ENCODE measurements around the gene SEC31A. TPM values are rescaled to one million over a fixed set of nuclear protein-coding genes. Genes with fewer than 3 reads are reported as not detected.

The SEC31A gene
- total and polyA plus RNA-seq, 7 experiments from 2014 or later, result 130 to 168 (median 147) TPM

DNA sequence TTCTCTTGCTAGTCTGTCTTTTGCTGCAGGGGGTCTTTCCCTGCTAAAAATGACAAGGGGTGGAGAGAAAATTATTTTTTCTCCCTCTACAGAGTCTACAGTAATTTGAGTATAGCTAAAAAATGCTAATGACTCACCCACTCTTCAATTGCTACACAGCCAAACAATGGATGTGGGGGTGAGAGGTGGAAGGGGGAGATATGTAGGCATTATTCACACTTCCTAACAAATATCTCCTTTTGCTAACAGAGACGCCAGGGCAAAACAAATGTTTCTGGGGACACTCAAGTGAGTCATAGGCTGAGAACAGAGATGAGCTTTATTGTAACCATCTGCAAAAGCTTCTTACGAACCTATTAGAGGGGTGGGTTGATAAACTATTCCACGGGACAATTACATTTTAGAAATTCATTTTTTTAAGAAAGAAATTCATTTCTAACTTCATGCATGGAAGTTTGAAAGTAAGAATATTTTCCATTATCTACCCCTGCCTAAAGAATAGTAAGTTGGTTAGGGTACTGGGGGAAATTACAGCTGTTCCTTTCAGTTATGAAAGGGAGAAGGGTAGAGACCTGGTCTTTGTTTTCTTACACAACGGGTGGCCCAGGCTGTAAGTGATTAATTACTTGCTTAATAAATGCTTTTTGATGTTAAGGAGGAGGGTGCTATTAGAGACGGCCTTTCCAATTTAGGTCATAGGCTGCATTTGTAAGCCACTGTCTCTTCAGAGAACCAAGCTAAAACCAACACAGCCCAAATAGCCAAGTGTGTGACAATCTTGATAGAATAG lies 105.1 kb downstream of the SEC31A start:
- no peaks in the 10 kb centered on the region for H3K9me3 ChIP-seq (ENCODE audit: control insufficient read depth in 2 of 3, low read length in 3 of 3)
- Mint-ChIP-seq H3K9me3 (no peaks in the 10 kb centered on the region), H3K4me1 (no peaks in the 10 kb centered on the region), H3K27ac (no peak overlapping the region), H3K4me3 (no peak overlapping the region), H3K36me3 (no peaks in the 10 kb centered on the region), H3K27me3 (peaks cover 0 to 25% (median 11%) of the 10 kb centered on the region in 5 donors)
- H3K27ac ChIP-seq (ENCODE audit: low read depth, low read length), result no peak overlapping the region
- no peak overlapping the region for H3K4me3 ChIP-seq (ENCODE audit: low read length)
- ChIA-PET CTCF (no interaction called here), POLR2A (no interaction called here)
- no peaks in the 10 kb centered on the region for H3K27me3 ChIP-seq (ENCODE audit: control insufficient read depth in 2 of 2, insufficient read depth in 2 of 2, low read length in 2 of 2)
- ATAC-seq (no peak), DNase-seq (no peak)
- no peaks in the 10 kb centered on the region for H3K36me3 ChIP-seq (ENCODE audit: control insufficient read depth in 2 of 3, insufficient read depth in 3 of 3, low read length in 3 of 3)
- intact Hi-C loops (cut with micrococcal nuclease), result no loop called here
- H3K4me1 ChIP-seq (ENCODE audit: control insufficient read depth in 2 of 2, insufficient read depth in 2 of 2, low read length in 2 of 2), result no peaks in the 10 kb centered on the region

DNA sequence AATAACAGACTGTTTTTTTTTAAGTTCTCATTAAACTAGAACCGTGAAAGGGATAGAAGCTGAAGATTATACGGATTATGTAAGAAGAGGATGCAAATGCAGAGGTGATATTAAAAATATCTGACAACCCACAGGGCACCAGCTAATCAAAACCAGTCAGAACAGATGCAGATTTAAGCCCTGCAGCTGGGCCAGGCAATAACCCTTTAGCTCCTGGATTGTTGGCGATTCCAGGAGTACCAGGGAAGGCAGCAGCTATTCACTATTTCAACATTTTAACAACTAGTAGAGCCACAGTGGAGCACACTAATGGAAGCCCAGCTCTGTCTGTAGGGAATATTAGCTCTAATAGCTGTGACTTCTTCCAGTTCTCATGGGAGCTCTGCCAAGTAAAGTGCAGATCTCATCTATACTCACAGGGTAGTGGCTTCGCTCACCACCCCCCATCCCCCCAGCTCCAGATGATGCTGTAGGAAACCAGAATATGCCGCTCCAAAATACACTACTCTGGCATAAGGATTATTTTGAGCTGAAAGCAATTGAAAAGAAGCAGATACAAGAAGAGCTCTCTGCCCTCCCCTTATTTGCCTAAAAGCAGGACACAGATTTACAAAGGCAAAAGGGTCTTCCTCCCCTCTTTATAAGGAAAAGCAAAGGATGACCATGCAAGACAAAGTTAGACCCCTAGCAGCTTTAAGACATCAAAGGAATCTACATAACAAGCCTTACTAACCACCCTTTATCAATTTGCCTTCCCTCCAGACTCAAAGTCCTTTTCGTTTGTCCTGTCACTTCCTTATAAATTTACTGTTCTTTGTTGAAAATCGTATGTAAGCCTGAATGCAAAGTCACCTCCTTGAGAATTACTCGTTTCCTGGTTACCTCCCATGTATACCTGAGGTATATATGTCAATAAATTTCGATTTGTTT lies 106.0 kb downstream of the SEC31A start:
- H3K36me3 ChIP-seq (ENCODE audit: control insufficient read depth in 2 of 3, insufficient read depth in 3 of 3, low read length in 3 of 3), result no peaks in the 10 kb centered on the region
- no peak overlapping the region for H3K27ac Mint-ChIP-seq
- CTCF ChIA-PET, result no interaction called here
- no peaks in the 10 kb centered on the region for H3K9me3 ChIP-seq (ENCODE audit: control insufficient read depth in 2 of 3, low read length in 3 of 3)
- no peak overlapping the region for H3K27ac ChIP-seq (ENCODE audit: low read depth, low read length)
- peaks cover 0 to 25% (median 11%) of the 10 kb centered on the region in 5 donors for H3K27me3 Mint-ChIP-seq
- H3K4me1 ChIP-seq (ENCODE audit: control insufficient read depth in 2 of 2, insufficient read depth in 2 of 2, low read length in 2 of 2), result no peaks in the 10 kb centered on the region
- POLR2A ChIA-PET, result no interaction called here
- H3K4me3 Mint-ChIP-seq, result no peak overlapping the region
- intact Hi-C loops (cut with micrococcal nuclease), result no loop called here
- H3K9me3 Mint-ChIP-seq, result no peaks in the 10 kb centered on the region
- DNase-seq (no peak), ATAC-seq (no peak)
- no peak overlapping the region for H3K4me3 ChIP-seq (ENCODE audit: low read length)
- H3K36me3 Mint-ChIP-seq, result no peaks in the 10 kb centered on the region
- H3K27me3 ChIP-seq (ENCODE audit: control insufficient read depth in 2 of 2, insufficient read depth in 2 of 2, low read length in 2 of 2), result no peaks in the 10 kb centered on the region
- H3K4me1 Mint-ChIP-seq, result no peaks in the 10 kb centered on the region

DNA sequence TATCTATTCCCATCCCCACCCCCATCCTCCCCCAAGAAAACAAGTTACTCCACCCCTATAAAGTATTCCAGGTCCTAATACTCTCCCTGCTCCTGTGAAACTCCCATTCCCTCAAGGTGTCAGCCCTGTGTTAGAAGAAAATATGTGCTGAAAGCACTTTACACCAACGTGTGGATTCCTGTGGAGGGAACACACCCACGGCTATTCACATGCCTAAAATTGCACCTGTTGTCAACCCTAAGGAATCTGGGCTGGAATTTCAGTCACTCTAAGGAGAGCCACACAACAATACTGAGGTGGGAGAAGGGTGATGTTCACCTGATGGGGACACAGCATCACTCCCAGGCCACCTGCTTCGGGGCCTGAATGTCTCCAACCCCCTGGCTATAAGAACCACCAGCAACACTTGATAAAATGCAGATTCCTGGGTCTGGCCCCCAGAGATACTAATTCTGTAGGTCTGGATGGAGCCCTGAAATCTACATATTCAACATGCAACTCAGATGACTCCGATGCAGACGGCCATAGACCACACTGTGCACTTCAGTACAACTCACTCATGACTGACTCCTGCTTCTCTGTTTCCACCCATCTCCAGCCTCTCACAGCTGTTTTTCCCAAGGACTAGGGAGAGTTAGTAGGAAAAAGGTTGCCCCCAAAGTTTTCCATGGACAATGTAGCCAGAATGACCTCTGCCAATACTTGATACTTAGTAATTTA lies 108.2 kb downstream of the SEC31A start:
- Histone ChIP-seq H3K4me3 (ENCODE audit: low read length) (no peak overlapping the region), H3K27ac (ENCODE audit: low read depth, low read length) (no peak overlapping the region), H3K4me1 (ENCODE audit: control insufficient read depth in 2 of 2, insufficient read depth in 2 of 2, low read length in 2 of 2) (no peaks in the 10 kb centered on the region), H3K36me3 (ENCODE audit: control insufficient read depth in 2 of 3, insufficient read depth in 3 of 3, low read length in 3 of 3) (no peaks in the 10 kb centered on the region), H3K9me3 (ENCODE audit: control insufficient read depth in 2 of 3, low read length in 3 of 3) (no peaks in the 10 kb centered on the region), H3K27me3 (ENCODE audit: control insufficient read depth in 2 of 2, insufficient read depth in 2 of 2, low read length in 2 of 2) (no peaks in the 10 kb centered on the region)
- H3K9me3 Mint-ChIP-seq, result no peaks in the 10 kb centered on the region
- peaks cover 0 to 23% (median 6%) of the 10 kb centered on the region in 5 donors for H3K27me3 Mint-ChIP-seq
- DNase-seq (no peak), ATAC-seq (no peak)
- no peaks in the 10 kb centered on the region for H3K4me1 Mint-ChIP-seq
- H3K27ac Mint-ChIP-seq, result no peak overlapping the region
- no peak overlapping the region for H3K4me3 Mint-ChIP-seq
- H3K36me3 Mint-ChIP-seq, result no peaks in the 10 kb centered on the region
- intact Hi-C loops (cut with micrococcal nuclease), result no loop called here
- ChIA-PET CTCF (no interaction called here), POLR2A (no interaction called here)

DNA sequence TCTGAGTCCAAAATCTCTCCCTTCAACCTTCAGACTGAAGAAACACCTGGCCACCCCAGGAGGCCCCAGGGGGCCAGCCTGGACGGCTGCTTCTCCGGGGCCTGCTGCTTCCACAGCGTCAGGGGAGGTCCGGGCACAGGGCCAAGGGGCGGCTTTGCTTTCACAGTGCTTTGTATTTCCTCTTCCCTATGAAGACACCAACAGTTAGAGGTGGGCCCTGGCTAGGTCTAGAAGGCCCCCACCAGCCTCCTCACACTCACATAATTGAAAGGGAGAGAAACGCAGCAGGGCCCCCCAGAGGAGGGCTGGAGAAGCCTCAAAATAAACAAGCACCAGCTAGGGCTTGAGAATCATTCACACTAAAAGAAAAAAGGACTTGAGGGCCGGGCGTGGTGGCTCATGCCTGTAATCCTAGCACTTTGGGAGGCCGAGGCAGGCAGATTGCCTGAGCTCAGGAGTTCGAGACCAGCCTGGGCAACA lies 110.2 kb downstream of the SEC31A start:
- no peak overlapping the region for H3K4me3 ChIP-seq (ENCODE audit: low read length)
- DNase-seq, result no peak
- no peaks in the 10 kb centered on the region for H3K9me3 ChIP-seq (ENCODE audit: control insufficient read depth in 2 of 3, low read length in 3 of 3)
- H3K9me3 Mint-ChIP-seq, result no peaks in the 10 kb centered on the region
- ChIA-PET POLR2A (no interaction called here), CTCF (no interaction called here)
- H3K27ac ChIP-seq (ENCODE audit: low read depth, low read length), result no peak overlapping the region
- peaks cover 0 to 18% (median 6%) of the 10 kb centered on the region in 5 donors for H3K27me3 Mint-ChIP-seq
- H3K4me1 ChIP-seq (ENCODE audit: control insufficient read depth in 2 of 2, insufficient read depth in 2 of 2, low read length in 2 of 2), result no peaks in the 10 kb centered on the region
- H3K4me3 Mint-ChIP-seq, result no peak overlapping the region
- intact Hi-C loops (cut with micrococcal nuclease), result no loop called here
- ATAC-seq, result no peak
- H3K27me3 ChIP-seq (ENCODE audit: control insufficient read depth in 2 of 2, insufficient read depth in 2 of 2, low read length in 2 of 2), result no peaks in the 10 kb centered on the region
- no peaks in the 10 kb centered on the region for H3K36me3 Mint-ChIP-seq
- no peak overlapping the region for H3K27ac Mint-ChIP-seq
- no peaks in the 10 kb centered on the region for H3K4me1 Mint-ChIP-seq
- H3K36me3 ChIP-seq (ENCODE audit: control insufficient read depth in 2 of 3, insufficient read depth in 3 of 3, low read length in 3 of 3), result no peaks in the 10 kb centered on the region

DNA sequence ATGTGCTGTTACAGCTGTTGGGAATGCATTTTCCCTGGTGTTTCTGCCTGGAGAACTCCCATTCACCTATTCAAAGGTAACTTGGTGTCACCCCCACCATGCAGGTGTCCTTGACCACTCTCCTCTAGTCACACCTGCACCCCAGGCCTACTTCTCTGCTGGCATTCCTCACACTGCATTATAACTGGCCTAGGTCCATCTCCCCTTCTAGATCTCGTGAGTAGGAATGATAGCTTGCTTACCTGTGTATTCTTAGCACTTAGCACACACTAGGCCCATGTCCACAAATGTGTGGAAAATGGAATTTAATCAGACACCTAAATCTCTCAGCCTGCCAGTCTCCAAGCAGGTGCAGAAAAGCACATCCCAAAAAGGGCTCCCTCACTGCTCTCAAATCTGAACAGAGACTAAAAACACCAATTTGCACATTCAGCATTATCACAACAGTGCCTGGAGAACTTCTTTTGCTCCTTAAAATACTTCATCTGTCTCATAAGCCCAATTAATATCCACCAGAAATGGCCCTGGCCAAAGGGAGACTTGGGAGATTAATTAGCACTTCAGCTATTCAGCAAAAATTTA lies 110.7 kb downstream of the SEC31A start:
- DNase-seq (no peak), ATAC-seq (no peak)
- no peaks in the 10 kb centered on the region for H3K9me3 Mint-ChIP-seq
- Histone ChIP-seq H3K27me3 (ENCODE audit: control insufficient read depth in 2 of 2, insufficient read depth in 2 of 2, low read length in 2 of 2) (no peaks in the 10 kb centered on the region), H3K27ac (ENCODE audit: low read depth, low read length) (no peak overlapping the region), H3K9me3 (ENCODE audit: control insufficient read depth in 2 of 3, low read length in 3 of 3) (no peaks in the 10 kb centered on the region), H3K4me1 (ENCODE audit: control insufficient read depth in 2 of 2, insufficient read depth in 2 of 2, low read length in 2 of 2) (no peaks in the 10 kb centered on the region), H3K36me3 (ENCODE audit: control insufficient read depth in 2 of 3, insufficient read depth in 3 of 3, low read length in 3 of 3) (no peaks in the 10 kb centered on the region), H3K4me3 (ENCODE audit: low read length) (no peak overlapping the region)
- H3K4me1 Mint-ChIP-seq, result no peaks in the 10 kb centered on the region
- CTCF ChIA-PET, result no interaction called here
- no peak overlapping the region for H3K27ac Mint-ChIP-seq
- no peak overlapping the region for H3K4me3 Mint-ChIP-seq
- intact Hi-C loops (cut with micrococcal nuclease), result no loop called here
- no peaks in the 10 kb centered on the region for H3K36me3 Mint-ChIP-seq
- POLR2A ChIA-PET, result no interaction called here
- H3K27me3 Mint-ChIP-seq, result peaks cover 0 to 14% (median 5%) of the 10 kb centered on the region in 5 donors

DNA sequence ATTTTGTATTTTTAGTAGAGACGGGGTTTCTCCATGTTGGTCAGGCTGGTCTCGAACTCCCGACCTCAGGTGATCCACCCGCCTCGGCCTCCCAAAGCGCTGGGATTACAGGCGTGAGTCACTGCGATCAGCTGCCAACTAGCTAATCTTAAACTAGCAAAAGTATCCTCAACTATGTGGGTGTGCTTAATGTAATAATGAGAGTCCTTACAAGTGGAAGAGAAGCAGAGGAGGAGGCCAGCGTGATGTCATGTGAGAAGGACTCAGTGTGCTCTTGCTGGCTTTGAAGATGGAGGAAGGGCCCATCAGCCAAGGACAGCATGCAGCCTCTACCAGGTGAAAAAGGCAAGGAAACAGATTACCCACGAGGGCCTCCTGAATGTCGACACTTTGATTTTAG lies 111.9 kb downstream of the SEC31A start:
- Mint-ChIP-seq H3K27ac (no peak overlapping the region), H3K4me1 (no peaks in the 10 kb centered on the region), H3K4me3 (no peak overlapping the region), H3K27me3 (peaks cover 0 to 9% (median 0%) of the 10 kb centered on the region in 5 donors), H3K36me3 (no peaks in the 10 kb centered on the region), H3K9me3 (no peaks in the 10 kb centered on the region)
- no peaks in the 10 kb centered on the region for H3K4me1 ChIP-seq (ENCODE audit: control insufficient read depth in 2 of 2, insufficient read depth in 2 of 2, low read length in 2 of 2)
- DNase-seq (no peak), ATAC-seq (no peak)
- intact Hi-C loops (cut with micrococcal nuclease), result no loop called here
- POLR2A ChIA-PET, result no interaction called here
- H3K36me3 ChIP-seq (ENCODE audit: control insufficient read depth in 2 of 3, insufficient read depth in 3 of 3, low read length in 3 of 3), result no peaks in the 10 kb centered on the region
- H3K9me3 ChIP-seq (ENCODE audit: control insufficient read depth in 2 of 3, low read length in 3 of 3), result no peaks in the 10 kb centered on the region
- no peak overlapping the region for H3K27ac ChIP-seq (ENCODE audit: low read depth, low read length)
- CTCF ChIA-PET, result no interaction called here
- H3K4me3 ChIP-seq (ENCODE audit: low read length), result no peak overlapping the region
- H3K27me3 ChIP-seq (ENCODE audit: control insufficient read depth in 2 of 2, insufficient read depth in 2 of 2, low read length in 2 of 2), result no peaks in the 10 kb centered on the region

Measured in naive thymus-derived CD4-positive, alpha-beta T cell (primary cell).